GM18867 (cell line): ENCODE data around the gene ANKDD1A.

Experiments used
- ATAC-seq: cut with Tn5 transposase; IDR thresholded peaks from one replicate; pipeline ENCODE4 v1.9.1; 2021; ENCODE audit warnings: mild to moderate bottlenecking, moderate library complexity; ENCODE audit not compliant: unreplicated experiment

ANKDD1A gene

DNA sequence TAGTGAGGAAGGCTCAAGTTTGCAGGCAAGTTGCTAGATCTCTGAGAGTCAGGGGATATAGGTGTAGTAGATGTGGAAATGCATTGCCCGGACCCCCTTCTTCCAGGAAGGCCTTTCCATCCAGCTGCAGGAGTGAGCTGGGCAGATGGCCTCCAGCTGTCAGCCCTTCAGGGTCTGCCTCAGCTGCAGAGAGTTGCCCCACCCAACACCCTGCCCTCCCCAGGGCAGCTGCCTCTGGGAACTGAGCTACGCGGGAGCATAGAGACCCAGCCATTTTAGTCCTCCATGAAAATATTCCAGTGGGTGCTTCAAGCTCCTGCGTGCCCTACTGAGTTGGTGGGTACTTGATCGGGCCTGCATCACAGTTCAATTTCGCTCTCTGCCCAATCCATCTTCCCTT lies 48.5 kb downstream of the ANKDD1A start:
- ATAC-seq: no peak

DNA sequence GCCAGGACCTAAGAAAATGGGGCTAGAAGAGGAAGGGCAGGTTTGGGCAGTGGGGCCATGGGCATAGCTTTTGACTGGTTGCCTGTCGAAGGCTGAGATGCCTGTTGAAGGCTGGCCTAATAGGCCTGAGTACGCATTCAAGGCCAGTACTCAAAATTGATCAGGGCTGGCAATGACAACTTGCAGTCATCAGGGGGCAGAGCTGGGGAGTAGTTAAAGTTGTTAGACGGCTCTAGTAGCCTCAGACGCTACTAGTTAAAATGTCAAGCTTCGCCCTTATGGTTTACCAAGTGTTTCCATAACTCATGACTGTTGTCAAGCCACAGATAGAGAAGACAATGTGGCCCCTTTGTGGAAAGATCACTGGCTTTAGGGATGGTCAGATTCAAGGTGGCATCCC lies 49.3 kb downstream of the ANKDD1A start:
- no peak for ATAC-seq

DNA sequence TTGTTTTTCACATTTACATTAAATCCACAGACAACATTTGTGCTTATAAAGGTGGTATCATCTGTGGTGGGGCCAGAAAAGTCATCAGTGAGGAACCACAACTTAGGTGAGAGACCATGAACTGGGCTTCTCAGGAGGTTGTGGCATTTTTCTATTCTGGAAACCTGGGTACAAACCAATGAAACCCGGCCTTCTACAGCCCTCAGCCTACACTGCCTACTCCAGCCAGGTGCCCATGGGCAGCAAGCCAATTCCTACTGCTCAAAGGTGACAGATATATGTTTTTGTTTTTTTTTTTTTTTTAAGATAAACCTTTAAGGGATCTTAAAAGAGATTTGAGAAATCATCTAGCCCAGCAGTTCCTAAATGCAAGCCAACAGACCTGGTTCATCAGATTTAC lies 57.7 kb downstream of the ANKDD1A start:
- ATAC-seq: no peak

DNA sequence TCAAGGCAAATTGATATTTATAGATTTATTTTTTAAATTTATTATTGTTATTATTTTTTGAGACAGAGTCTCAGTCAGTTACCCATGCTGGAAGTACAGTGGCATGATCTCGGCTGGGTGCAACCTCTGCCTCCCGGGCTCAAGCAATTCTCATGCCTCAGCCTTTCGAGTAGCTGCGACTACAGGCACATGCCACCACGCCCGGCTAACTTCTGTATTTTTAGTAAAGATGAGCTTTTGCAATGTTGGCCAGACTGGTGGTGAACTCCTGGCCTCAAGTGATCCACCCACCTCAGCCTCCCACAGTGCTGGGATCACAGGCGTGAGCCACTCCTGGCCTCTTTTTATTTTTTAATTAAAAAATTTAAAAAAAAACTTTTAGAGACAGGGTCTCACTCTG lies 59.0 kb downstream of the ANKDD1A start:
- no peak for ATAC-seq

DNA sequence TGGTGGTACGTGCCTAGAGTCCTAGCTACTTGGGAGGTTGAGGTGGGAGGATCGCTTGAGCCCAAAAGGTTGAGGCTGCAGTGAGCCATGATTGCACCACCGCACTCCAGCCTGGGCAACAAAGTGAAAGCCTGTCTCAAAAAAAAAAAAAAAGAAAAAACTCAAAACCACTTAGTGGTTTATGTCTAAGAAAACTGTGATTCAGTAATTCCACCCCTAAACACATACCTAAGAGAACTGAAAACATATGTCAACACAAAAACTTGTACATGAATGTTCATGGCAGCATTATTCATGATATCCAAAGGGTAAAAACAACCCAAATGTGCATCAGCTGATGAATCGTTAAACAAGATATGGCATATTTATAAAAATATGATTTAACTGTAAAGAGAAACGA lies 63.7 kb downstream of the ANKDD1A start:
- no peak for ATAC-seq

DNA sequence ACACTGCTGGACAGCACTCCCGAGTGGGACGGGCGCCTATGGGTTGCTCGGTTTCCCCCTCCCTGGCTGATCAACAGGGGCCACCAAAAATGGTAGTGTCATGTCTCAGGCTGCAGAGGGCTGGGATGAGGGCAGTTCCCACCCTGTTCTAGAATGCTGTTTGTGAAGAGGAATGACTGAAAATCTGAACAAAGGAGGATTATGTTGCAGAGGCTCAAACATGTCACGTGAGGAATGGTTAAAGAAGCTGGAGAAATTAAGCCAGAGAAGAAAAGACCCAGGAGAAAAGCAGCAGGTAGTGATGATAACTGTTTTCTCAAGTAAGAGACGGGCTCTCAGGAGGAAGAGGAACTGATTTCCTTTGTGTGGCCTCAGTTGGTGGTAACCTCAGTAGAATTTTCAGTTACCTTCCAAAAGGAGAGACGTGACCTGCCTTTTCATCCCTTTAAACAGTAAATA lies 67.6 kb downstream of the ANKDD1A start:
- no peak for ATAC-seq

DNA sequence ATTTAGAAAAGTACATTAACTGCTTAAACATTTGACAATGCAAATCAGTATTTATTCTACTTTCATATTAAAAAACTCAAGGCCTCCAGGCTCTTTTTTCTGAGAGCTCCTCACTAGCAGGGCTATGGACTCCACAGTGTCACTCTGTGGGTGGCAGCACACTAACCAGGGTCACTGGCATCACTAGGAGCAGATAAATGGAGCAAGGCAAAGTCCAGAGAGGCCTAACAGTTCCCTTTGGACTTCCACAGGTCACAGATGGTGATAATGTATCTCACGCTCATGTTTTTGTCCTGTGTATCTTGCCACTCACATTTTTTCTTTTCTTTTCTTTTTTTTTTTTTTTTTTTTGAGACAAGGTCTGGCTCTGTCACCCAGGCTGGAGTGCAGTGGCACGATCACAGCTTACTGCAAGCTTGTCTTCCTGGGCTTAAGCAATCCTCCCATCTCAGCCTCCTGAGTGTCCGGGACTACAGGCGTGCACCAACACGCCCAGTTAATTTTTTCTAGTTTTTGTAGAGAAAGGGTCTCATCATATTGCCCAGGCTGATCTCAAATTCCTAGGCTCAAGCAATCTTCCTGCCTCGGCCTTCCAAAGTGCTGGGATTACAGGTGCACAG lies 70.2 kb downstream of the ANKDD1A start:
- ATAC-seq: no peak

DNA sequence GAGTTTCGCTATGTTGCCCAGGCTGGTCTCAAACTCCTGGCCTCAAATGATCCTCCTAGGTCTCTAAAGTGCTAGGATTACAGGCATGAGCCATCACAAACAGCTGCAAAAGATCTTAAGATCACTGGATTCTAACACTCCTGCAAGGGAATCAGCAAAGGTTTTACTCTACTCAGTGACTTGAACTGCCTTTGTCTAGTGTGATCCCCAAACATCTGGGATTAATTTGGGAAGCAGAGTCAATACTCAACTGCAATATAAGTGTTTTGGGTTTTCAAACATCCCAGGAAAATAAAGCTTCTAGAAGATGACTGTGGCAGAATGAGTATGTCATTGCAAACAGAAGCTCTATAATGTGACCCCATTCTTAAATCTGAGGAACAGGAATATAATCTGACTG lies 70.8 kb downstream of the ANKDD1A start:
- ATAC-seq: no peak

DNA sequence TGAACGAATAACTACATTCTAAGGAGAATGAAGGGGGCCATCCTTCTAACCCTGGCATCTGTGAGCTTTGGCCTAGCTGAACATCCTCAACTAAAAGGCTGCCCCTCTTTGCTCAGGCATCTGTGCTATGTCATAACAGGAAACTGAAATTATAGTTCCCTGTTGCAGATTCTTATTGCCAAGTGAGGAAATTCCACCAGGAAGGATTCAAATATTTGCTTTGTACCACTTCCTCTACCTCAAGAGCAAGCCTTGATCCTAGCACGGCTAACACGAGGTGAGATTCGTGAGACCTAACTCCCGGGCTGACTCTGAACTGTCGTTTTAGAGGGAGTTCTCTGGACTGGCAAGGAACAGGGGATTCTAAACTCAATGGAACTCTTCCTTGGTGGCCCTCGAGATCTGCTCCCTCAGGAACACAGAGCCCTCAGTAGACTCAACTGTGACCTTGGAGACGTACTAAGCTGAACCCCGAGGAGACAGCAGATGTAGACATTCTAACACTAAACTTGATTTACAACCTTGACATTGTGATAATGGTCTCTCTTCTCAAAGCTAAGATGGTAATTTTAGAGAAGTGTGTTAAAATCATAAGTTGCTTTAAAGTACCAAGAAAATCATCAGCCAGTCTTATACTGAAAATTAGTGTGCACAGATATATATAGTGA lies 73.8 kb downstream of the ANKDD1A start:
- ATAC-seq: no peak

DNA sequence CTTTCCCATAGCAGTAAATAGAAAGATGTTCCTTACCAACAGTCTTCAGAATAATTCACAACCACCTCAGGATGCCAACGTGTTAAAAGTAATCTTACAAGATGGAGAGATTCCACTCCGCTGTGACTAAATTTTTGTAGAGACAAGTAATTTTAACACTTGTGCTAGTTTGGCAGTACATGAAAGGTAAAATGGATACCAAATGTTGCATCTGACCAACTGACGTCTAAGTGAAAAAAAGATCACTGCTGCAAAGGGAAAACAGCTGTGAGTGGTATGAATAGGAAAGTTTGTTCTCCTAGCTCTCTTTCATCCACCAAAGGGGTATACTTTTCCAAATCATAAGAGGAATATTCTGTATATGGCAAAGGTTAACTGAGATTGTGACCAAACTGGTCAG lies 75.4 kb downstream of the ANKDD1A start:
- no peak for ATAC-seq

DNA sequence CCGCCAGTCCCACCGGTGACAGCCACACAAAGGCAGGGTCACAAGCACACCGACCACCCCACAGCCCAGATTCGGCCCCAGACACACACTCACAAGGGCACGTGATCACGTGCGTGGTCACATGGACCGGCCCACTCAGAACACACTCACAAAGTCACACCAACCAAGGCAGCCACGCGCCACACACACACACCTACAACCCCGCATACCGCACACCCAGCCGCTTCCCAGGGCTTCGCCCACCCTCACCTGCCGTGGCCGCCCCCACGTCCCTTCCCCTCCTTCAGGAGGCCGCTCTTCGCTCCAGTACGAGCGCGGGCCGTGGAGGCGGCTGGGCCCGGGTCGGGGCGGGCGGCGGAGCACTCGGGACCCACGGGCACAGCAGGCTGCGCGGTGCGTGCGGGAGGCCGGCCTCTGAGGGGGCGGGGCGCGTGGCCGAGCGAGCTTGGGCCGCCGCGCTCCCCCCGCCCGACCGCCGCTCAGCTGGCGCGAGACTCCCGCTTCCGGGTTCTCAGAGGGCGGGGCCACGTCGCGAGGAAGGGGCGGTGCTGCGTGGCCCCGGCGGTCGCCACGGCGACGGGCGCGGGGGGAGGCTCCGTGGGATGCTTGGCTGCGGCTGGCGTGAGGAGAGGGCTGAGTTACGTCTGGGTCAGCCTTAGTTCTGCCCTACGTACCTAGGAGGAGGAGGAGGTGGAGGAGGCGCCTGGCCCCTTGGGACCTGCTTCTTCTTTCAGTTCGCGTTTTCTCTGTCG lies 77.9 kb downstream of the ANKDD1A start, which contains the start of gene SPG21:
SPG21 (minus strand) TSS at position 499 of the 752 bp plus-strand sequence. CDS start 6,345 bp downstream, outside the sequence.
- peak; percentile 94 for ATAC-seq

DNA sequence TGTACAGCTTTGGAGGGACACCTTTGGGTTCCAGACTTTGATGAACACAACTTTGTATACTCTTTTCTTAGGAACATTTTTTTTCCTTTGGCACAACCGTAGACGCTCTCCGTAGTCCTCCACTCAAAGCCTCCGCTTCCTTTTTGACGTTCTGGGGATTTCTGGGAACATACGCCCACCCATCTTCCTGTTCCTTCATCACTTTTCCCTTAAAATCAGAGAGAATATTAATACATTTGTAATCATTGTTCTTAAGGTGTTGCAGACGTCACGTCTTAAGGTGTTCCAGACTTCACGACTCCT lies 78.4 kb downstream of the ANKDD1A start:
- ATAC-seq: no peak

DNA sequence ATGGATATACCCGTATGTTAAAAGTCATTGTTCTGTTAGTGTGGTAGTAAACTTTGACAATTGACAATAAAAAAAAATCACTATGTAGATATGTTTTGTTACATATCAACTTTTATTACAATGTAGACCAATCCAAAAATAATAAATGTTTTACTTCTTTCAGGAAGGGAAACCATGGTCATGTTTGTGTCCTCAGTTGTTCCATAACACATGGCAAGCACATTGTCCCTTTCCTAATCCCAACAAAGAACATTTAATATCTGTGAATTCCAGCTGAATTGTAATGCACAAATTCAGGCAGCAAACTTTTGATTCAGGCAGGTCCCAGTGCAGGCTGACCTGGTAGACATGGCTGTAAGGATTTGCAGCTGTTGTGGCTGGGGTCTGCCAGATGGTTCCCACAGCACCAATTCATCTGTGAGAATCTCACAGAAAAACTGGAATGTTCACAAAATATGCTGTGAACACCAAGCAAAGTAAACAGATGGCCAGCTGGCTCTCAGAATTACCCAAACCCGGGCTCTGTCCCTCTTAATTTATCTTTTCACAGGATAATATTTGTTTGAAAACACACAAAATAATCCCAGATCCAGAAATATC lies 79.9 kb downstream of the ANKDD1A start:
- ATAC-seq: no peak

DNA sequence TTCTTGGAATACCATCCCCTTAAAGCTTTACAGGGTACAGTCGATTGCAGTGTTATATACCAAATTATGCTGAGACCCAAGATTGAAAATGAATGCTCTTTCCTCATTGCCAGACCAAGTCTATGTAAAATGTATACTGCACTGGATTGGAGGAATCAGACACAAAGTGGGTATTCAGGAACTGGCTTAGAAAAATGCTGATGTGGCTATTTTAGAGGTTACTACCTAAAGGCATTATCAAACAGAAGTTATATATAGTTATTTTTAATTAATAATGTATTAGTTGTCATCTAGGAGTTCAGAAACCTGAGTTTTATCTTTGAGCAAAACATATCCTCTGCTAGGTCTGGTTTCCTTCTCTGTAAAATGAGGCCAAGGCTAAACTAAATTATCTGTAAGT lies 81.6 kb downstream of the ANKDD1A start:
- ATAC-seq: no peak

DNA sequence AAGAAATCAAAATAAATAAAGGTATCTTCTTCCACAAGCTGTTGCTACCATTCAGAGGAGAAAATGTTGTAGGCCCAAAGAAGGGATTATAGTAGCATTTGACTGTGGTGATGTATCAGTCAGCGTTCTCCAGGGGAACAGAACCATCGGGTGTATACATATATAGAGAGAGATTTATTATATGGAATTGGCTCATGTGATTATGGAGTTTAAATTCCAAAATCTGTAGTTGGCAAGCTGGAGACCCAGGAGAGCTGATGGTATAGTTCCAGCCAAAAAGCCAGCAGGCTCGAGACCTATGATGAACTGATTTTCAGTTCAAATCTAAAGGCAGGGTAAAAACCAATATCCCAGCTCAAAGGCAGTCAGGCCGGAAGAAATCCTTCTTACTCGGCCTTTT lies 85.4 kb downstream of the ANKDD1A start:
- no peak for ATAC-seq

DNA sequence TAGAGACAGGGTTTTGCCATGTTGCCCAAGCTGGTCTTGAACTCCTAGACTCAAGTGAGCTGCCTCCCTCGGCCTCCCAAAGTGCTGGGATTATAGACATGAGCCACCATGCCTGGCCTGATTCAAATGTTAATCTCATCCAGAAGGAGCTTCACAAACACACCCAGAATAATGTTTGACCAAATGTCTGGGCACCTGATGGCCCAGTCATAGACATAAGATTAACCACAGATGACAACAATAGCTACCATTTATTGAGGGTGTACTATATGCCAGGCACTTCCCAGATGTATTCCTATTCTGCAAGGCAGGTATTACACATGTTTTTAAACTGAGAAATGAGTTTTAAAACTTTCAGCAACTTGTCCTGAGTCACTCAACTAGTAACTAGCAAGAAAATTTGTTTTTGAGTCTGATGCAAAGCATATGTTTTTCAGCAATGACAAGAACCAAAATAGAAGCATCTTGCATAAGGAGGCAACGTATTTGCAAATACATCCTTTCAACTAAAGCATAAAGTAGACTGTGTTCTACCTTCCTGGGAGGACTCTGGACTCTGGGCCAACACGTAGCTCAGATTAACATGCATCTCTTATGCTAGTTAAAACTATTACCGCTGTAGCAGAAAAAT lies 86.2 kb downstream of the ANKDD1A start:
- no peak for ATAC-seq

DNA sequence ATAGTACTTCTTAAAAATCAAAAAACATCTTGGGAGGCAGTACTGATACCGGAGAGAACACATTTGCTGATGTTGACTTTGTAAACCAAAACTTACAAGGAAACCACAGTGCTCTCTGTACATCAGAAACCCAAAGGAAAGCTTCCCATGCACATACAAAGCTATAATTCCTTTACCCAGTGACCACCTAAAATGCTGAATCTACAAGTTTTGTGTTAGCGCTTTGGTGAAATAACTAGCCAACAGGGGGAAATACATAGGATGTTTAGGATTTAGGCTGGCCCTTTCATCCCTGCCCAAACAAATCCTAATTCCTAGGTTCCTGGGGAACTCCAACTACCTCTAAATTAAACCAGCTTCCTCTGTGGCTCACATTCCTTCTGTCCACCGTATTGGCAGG lies 93.3 kb downstream of the ANKDD1A start:
- ATAC-seq: no peak

DNA sequence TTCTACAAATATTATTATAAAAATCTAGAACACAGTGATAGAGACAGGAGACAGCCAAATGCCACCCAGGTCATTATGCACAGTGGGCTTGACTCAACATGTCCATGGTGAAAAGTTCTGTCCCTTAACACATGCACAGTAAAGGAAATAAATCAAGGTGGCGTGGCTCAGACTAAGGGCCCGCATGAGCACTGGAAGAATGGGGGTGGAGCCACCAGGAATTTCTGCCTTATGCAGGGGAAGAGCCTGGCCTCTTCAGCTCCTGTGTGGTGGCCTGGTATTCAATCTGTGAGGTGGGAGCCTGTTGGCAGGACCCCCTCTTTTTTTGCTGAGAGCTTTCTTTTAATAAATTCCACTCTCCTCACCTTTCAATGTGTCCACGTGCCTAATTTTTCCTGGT lies 95.2 kb downstream of the ANKDD1A start:
- no peak for ATAC-seq
